WERI-Rb-1 (cell line): ENCODE data around the gene RAB35.

Experiments used
- DNase-seq: peaks from one replicate; pipeline ENCODE4 v3.0.0-alpha.2; 2020
- H3K27ac ChIP-seq: fragments of 250-450 bp; sonication (Bioruptor Pico); 2 replicates; pipeline ENCODE4 v1.5.1; 2020; ENCODE audit warnings: mild to moderate bottlenecking, moderate library complexity
- H3K27me3 ChIP-seq: fragments of 250-450 bp; sonication (Bioruptor Pico); 2 replicates; pipeline ENCODE4 v1.5.1; 2021; ENCODE audit warnings: mild to moderate bottlenecking, low read depth, moderate library complexity; ENCODE audit not compliant: insufficient read depth, severe bottlenecking
- H3K36me3 ChIP-seq: fragments of 250-450 bp; sonication (Bioruptor Pico); 2 replicates; pipeline ENCODE4 v1.5.1; 2020; ENCODE audit warnings: mild to moderate bottlenecking, moderate library complexity
- H3K4me3 ChIP-seq: 2 replicates; pipeline ENCODE4 v1.5.1; 2011; ENCODE audit warnings: low read depth, mild to moderate bottlenecking, control low read depth, low read length
- H3K9me3 ChIP-seq: fragments of 250-450 bp; sonication (Bioruptor Pico); 2 replicates; pipeline ENCODE4 v1.5.1; 2021; ENCODE audit warnings: mild to moderate bottlenecking, moderate library complexity; ENCODE audit not compliant: severe bottlenecking
- CTCF ChIP-seq: IDR thresholded peaks from 2 replicates; pipeline ENCODE4 v1.5.1; 2011; ENCODE audit warnings: low read depth, mild to moderate bottlenecking, control low read depth, inconsistent platforms, low read length

RAB35 gene

GRCh38 chr12:120145164-120145563 lies 28.6 kb upstream of the RAB35 start:
- no peak overlapping the region for H3K27ac ChIP-seq
- no peak for DNase-seq
- no peak for TF ChIP-seq CTCF
- H3K27me3 ChIP-seq: no peaks in the 10 kb centered on the region
- peaks cover 95% of the 10 kb centered on the region for H3K36me3 ChIP-seq
- H3K9me3 ChIP-seq: no peaks in the 10 kb centered on the region
- H3K4me3 ChIP-seq: no peak overlapping the region

GRCh38 chr12:120144215-120144614 lies 27.7 kb upstream of the RAB35 start:
- Histone ChIP-seq H3K36me3 (peaks cover 93% of the 10 kb centered on the region), H3K4me3 (no peak overlapping the region), H3K27ac (no peak overlapping the region), H3K9me3 (no peaks in the 10 kb centered on the region), H3K27me3 (no peaks in the 10 kb centered on the region)
- no peak for TF ChIP-seq CTCF
- DNase-seq: no peak

GRCh38 chr12:120142231-120142877 lies 25.8 kb upstream of the RAB35 start:
- Histone ChIP-seq H3K36me3 (peaks cover 94% of the 10 kb centered on the region), H3K27ac (no peak overlapping the region), H3K9me3 (no peaks in the 10 kb centered on the region), H3K27me3 (no peaks in the 10 kb centered on the region), H3K4me3 (no peak overlapping the region)
- no peak for TF ChIP-seq CTCF
- DNase-seq: no peak

GRCh38 chr12:120141336-120141735 lies 24.8 kb upstream of the RAB35 start:
- H3K4me3 ChIP-seq: no peak overlapping the region
- TF ChIP-seq CTCF: no peak
- no peaks in the 10 kb centered on the region for H3K27me3 ChIP-seq
- H3K36me3 ChIP-seq: peaks cover 93% of the 10 kb centered on the region
- no peak overlapping the region for H3K27ac ChIP-seq
- DNase-seq: no peak
- no peaks in the 10 kb centered on the region for H3K9me3 ChIP-seq

- H3K4me3 ChIP-seq: no peak overlapping the region
- H3K27me3 ChIP-seq: no peaks in the 10 kb centered on the region
- H3K9me3 ChIP-seq: no peaks in the 10 kb centered on the region
- DNase-seq: no peak
- H3K27ac ChIP-seq: no peak overlapping the region
- peaks cover 95% of the 10 kb centered on the region for H3K36me3 ChIP-seq
- TF ChIP-seq CTCF: no peak
These were observed 24.1 kb upstream of the RAB35 start for GRCh38 chr12:120140603-120141002.

GRCh38 chr12:120139958-120140357 lies 23.4 kb upstream of the RAB35 start:
- Histone ChIP-seq H3K4me3 (no peak overlapping the region), H3K27ac (no peak overlapping the region), H3K9me3 (no peaks in the 10 kb centered on the region), H3K27me3 (no peaks in the 10 kb centered on the region), H3K36me3 (peaks cover 95% of the 10 kb centered on the region)
- no peak for TF ChIP-seq CTCF
- DNase-seq: no peak
